H9 (cell line): ENCODE data around the gene PLCH1. TPM values are rescaled to one million over a fixed set of nuclear protein-coding genes. Genes with fewer than 3 reads are reported as not detected.

Experiments used
- DNase-seq: peaks from one replicate; pipeline ENCODE4 v3.0.0-alpha.2; 2017
- H2AFZ ChIP-seq: one replicate; pipeline ENCODE4 v1.6.1; 2013; ENCODE audit warnings: mild to moderate bottlenecking, low read length, control low read depth, moderate library complexity
- H2AK5ac ChIP-seq: 2 replicates; pipeline ENCODE4 v1.6.1; 2013; ENCODE audit warnings: low read length, control low read depth, mixed read lengths; ENCODE audit not compliant: insufficient read length
- H2BK120ac ChIP-seq: one replicate; pipeline ENCODE4 v1.6.1; 2013; ENCODE audit warnings: low read depth, mild to moderate bottlenecking, low read length, control low read depth, inconsistent platforms; ENCODE audit not compliant: poor library complexity, severe bottlenecking
- H2BK12ac ChIP-seq: 2 replicates; pipeline ENCODE4 v1.6.1; 2013; ENCODE audit warnings: low read length, control low read depth, mixed read lengths, low read depth; ENCODE audit not compliant: insufficient read length
- H2BK15ac ChIP-seq: 2 replicates; pipeline ENCODE4 v1.6.1; 2013; ENCODE audit warnings: low read depth, low read length, control low read depth
- H2BK20ac ChIP-seq: one replicate; pipeline ENCODE4 v1.6.1; 2013; ENCODE audit warnings: low read depth, mild to moderate bottlenecking, low read length, control low read depth, inconsistent platforms; ENCODE audit not compliant: poor library complexity, severe bottlenecking
- H2BK5ac ChIP-seq: 2 replicates; pipeline ENCODE4 v1.6.1; 2013; ENCODE audit warnings: low read length, control low read depth, mixed read lengths; ENCODE audit not compliant: insufficient read length
- H3K14ac ChIP-seq: 2 replicates; pipeline ENCODE4 v1.6.1; 2013; ENCODE audit warnings: low read length, control low read depth; ENCODE audit not compliant: insufficient read depth
- H3K18ac ChIP-seq: 2 replicates; pipeline ENCODE4 v1.6.1; 2013; ENCODE audit warnings: low read depth, mild to moderate bottlenecking, mixed read lengths, low read length, control low read depth; ENCODE audit not compliant: insufficient read length
- H3K23ac ChIP-seq: 2 replicates; pipeline ENCODE4 v1.6.1; 2013; ENCODE audit warnings: low read length, control low read depth, mixed read lengths, low read depth; ENCODE audit not compliant: insufficient read length
- H3K23me2 ChIP-seq: 2 replicates; pipeline ENCODE4 v1.6.1; 2013; ENCODE audit warnings: low read depth, mild to moderate bottlenecking, mixed read lengths, low read length, control low read depth; ENCODE audit not compliant: insufficient read length, poor library complexity, severe bottlenecking
- H3K27ac ChIP-seq: 2 replicates; pipeline ENCODE4 v1.5.1; 2013; ENCODE audit warnings: low read length, control low read depth, mixed read lengths, low read depth; ENCODE audit not compliant: insufficient read length
- H3K27me3 ChIP-seq: 2 replicates; pipeline ENCODE4 v1.6.1; 2013; ENCODE audit warnings: low read length, control low read depth, inconsistent platforms; ENCODE audit not compliant: insufficient read depth
- H3K4ac ChIP-seq: 2 replicates; pipeline ENCODE4 v1.6.1; 2013; ENCODE audit warnings: low read depth, mild to moderate bottlenecking, control low read depth, inconsistent platforms, low read length, moderate library complexity
- H3K4me1 ChIP-seq: 2 replicates; pipeline ENCODE4 v1.6.1; 2013; ENCODE audit warnings: low read length, control low read depth, inconsistent platforms; ENCODE audit not compliant: insufficient read depth
- H3K4me2 ChIP-seq: 2 replicates; pipeline ENCODE4 v1.6.1; 2013; ENCODE audit warnings: low read length, control low read depth, mixed read lengths; ENCODE audit not compliant: insufficient read length, insufficient read depth
- H3K56ac ChIP-seq: 2 replicates; pipeline ENCODE4 v1.6.1; 2013; ENCODE audit warnings: low read depth, mild to moderate bottlenecking, mixed read lengths, low read length, control low read depth; ENCODE audit not compliant: insufficient read length
- H3K79me1 ChIP-seq: 2 replicates; pipeline ENCODE4 v1.6.1; 2013; ENCODE audit warnings: low read depth, mild to moderate bottlenecking, moderate library complexity, low read length, control low read depth, inconsistent platforms; ENCODE audit not compliant: insufficient read depth, poor library complexity, severe bottlenecking
- H3K79me2 ChIP-seq: 2 replicates; pipeline ENCODE4 v1.6.1; 2013; ENCODE audit warnings: low read length, control low read depth, inconsistent platforms; ENCODE audit not compliant: insufficient read depth
- H3K9ac ChIP-seq: 2 replicates; pipeline ENCODE4 v1.6.1; 2013; ENCODE audit warnings: low read length, control low read depth, mixed read lengths; ENCODE audit not compliant: insufficient read length; ENCODE audit errors: extremely low read depth
- H3K9me3 ChIP-seq: one replicate; pipeline ENCODE4 v1.6.1; 2013; ENCODE audit warnings: low read depth, low read length, inconsistent platforms; ENCODE audit not compliant: control insufficient read depth
- H3T11ph ChIP-seq: one replicate; pipeline ENCODE4 v1.6.1; 2013; ENCODE audit warnings: mild to moderate bottlenecking, low read length, control low read depth, inconsistent platforms
- H4K20me1 ChIP-seq: one replicate; pipeline ENCODE4 v1.6.1; 2013; ENCODE audit not compliant: control insufficient read depth, insufficient read length, insufficient read depth
- H4K5ac ChIP-seq: 2 replicates; pipeline ENCODE4 v1.6.1; 2013; ENCODE audit warnings: low read depth, mild to moderate bottlenecking, mixed read lengths, low read length, control low read depth; ENCODE audit not compliant: insufficient read length
- H4K8ac ChIP-seq: replicated peaks from 2 replicates; pipeline ENCODE4 v1.6.1; 2013; ENCODE audit warnings: low read length, control low read depth, mixed read lengths, low read depth; ENCODE audit not compliant: insufficient read length
- H4K91ac ChIP-seq: 2 replicates; pipeline ENCODE4 v1.6.1; 2013; ENCODE audit warnings: low read depth, mild to moderate bottlenecking, moderate library complexity, mixed read lengths, low read length, control low read depth; ENCODE audit not compliant: insufficient read length
- H3K27ac Mint-ChIP-seq, 3 experiments: 2 replicates in 2 of 3; 3 replicates in 1 of 3; pipeline ENCODE4 v1.8.0; 2020 to 2021; ENCODE audit warnings: mixed read lengths in 3 of 3, mild to moderate bottlenecking in 1 of 3, moderate library complexity in 1 of 3
- H3K27me3 Mint-ChIP-seq: 2 replicates; pipeline ENCODE4 v1.8.0; 2021; ENCODE audit warnings: low read depth, mild to moderate bottlenecking, moderate library complexity, mixed read lengths
- H3K36me3 Mint-ChIP-seq, 3 experiments: 2 replicates in 2 of 3; 3 replicates in 1 of 3; pipeline ENCODE4 v1.8.0; 2020 to 2021; ENCODE audit warnings: low read depth in 3 of 3, mixed read lengths in 3 of 3; ENCODE audit not compliant: insufficient read depth in 1 of 3
- H3K4me1 Mint-ChIP-seq, 2 experiments: 2 replicates each; pipeline ENCODE4 v1.8.0; 2020; ENCODE audit warnings: mixed read lengths in 2 of 2
- H3K4me3 Mint-ChIP-seq, 2 experiments: 2 replicates in 1 of 2; 3 replicates in 1 of 2; pipeline ENCODE4 v1.8.0; 2020 to 2021; ENCODE audit warnings: mild to moderate bottlenecking in 2 of 2, mixed read lengths in 2 of 2, moderate library complexity in 1 of 2
- H3K9me3 Mint-ChIP-seq, 2 experiments: 2 replicates in 1 of 2; 3 replicates in 1 of 2; pipeline ENCODE4 v1.8.0; 2020; ENCODE audit warnings: mild to moderate bottlenecking in 2 of 2, mixed read lengths in 2 of 2, moderate library complexity in 1 of 2
- WGBS: extraction: QIAGEN DNeasy Blood & Tissue Kit; methylation state at CpG from one replicate; pipeline ENCODE4 v1.1.7; 2013; ENCODE audit warnings: missing lambda C conversion rate, low lambda C conversion rate, mixed read lengths; ENCODE audit not compliant: insufficient read length; ENCODE audit errors: extremely low coverage; 5-methylcytosine and 5-hydroxymethylcytosine counted together
- total RNA-seq: library from RNA; stranded (reverse); gene quantifications from 2 replicates; pipeline ENCODE4 v1.2.1, GENCODE V29; 2021
- TF ChIP-seq, protein P1 (sequence below): fragments of 200-600 bp; sonication (generic); conservative IDR thresholded peaks from 3 replicates; pipeline ENCODE4 v1.8.0; 2021; ENCODE audit warnings: antibody characterized with exemption, mild to moderate bottlenecking

PLCH1 gene
- total RNA-seq, 1 experiment from 2014 or later: 19.0 TPM

- Histone ChIP-seq H3K27ac (no peak overlapping the region), H3K4ac (no peak overlapping the region), H3K18ac (no peak overlapping the region), H2BK120ac (no peak overlapping the region), H3K4me2 (no peak overlapping the region), H3K23ac (no peak overlapping the region), H2BK20ac (no peak overlapping the region), H2BK5ac (no peak overlapping the region), H4K91ac (no peak overlapping the region), H4K5ac (no peak overlapping the region), H3K9ac (no peak overlapping the region), H4K8ac (no peak overlapping the region), H3K4me1 (peaks cover 5% of the 10 kb centered on the region; the same call in 1 of the 2 replicates), H2BK15ac (no peak overlapping the region), H3T11ph (no peak overlapping the region), H2BK12ac (no peak overlapping the region), H4K20me1 (no peaks in the 10 kb centered on the region), H3K56ac (no peak overlapping the region), H3K9me3 (no peaks in the 10 kb centered on the region), H3K27me3 (no peaks in the 10 kb centered on the region), H2AK5ac (no peak overlapping the region), H3K79me1 (no peaks in the 10 kb centered on the region), H3K23me2 (no peaks in the 10 kb centered on the region), H3K79me2 (no peaks in the 10 kb centered on the region), H2AFZ (no peak overlapping the region), H3K14ac (no peak overlapping the region)
- Mint-ChIP-seq H3K4me3 (no peak overlapping the region), H3K27me3 (peaks cover under 1% of the 10 kb centered on the region; the same call in 1 of the 2 replicates), H3K9me3 (peaks cover 7 to 10% of the 10 kb centered on the region in 2 experiments), H3K36me3 (peaks cover 6 to 10% (median 8%) of the 10 kb centered on the region in 3 experiments; a peak in 6 of 7 replicates), H3K4me1 (peaks cover 5 to 10% of the 10 kb centered on the region in 2 experiments), H3K27ac (no peak overlapping the region; a peak in 1 of 7 replicates)
- WGBS: no CpG with 5 or more reads among the region's 7 CpGs
- TF ChIP-seq, protein P1, sequence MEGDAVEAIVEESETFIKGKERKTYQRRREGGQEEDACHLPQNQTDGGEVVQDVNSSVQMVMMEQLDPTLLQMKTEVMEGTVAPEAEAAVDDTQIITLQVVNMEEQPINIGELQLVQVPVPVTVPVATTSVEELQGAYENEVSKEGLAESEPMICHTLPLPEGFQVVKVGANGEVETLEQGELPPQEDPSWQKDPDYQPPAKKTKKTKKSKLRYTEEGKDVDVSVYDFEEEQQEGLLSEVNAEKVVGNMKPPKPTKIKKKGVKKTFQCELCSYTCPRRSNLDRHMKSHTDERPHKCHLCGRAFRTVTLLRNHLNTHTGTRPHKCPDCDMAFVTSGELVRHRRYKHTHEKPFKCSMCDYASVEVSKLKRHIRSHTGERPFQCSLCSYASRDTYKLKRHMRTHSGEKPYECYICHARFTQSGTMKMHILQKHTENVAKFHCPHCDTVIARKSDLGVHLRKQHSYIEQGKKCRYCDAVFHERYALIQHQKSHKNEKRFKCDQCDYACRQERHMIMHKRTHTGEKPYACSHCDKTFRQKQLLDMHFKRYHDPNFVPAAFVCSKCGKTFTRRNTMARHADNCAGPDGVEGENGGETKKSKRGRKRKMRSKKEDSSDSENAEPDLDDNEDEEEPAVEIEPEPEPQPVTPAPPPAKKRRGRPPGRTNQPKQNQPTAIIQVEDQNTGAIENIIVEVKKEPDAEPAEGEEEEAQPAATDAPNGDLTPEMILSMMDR: no peak
- DNase-seq: no peak
Observed at GRCh38 chr3:155431856-155432570, 312.9 kb downstream of the PLCH1 start.
